Testis (tissue), 2 donors: ENCODE results near the gene MAML3.

Experiments
- POLR2A ChIP-seq: fragments of 450-650 bp; IDR thresholded peaks from one replicate; pipeline ENCODE4 v1.6.1; 2017; ENCODE audit warnings: antibody characterized with exemption, mild to moderate bottlenecking, moderate library complexity
- TF ChIP-seq, protein P1 (sequence below), 3 experiments: fragments of 450-650 bp in 2 of 3; fragments of 200-600 bp in 1 of 3; sonication (generic) in 1 of 3; IDR thresholded peaks; one replicate each; pipeline ENCODE4 v1.5.1; 2016 to 2019; ENCODE audit warnings: antibody characterized with exemption in 3 of 3, mild to moderate bottlenecking in 2 of 3, moderate library complexity in 1 of 3

DNA sequence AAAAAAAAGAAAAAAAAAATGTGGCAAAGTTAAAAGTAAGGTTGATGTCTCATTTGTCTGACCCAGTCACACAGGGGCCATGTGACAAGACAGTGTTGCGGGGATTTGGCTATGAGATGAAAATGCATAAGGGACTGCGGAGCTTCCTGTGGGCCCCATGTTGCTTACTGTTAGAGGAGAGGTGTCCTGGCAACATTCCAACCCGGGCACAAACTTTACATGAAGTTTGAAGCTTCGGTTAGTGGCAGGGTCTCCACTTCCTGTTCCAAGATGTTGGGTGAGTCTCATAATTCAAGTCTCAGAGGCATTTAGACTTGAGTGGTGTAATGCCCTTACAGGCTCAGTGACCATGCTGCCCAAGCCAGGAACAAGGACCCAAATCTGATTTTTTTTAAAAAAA lies 111.3 kb downstream of the MAML3 start:
- TF ChIP-seq, protein P1, sequence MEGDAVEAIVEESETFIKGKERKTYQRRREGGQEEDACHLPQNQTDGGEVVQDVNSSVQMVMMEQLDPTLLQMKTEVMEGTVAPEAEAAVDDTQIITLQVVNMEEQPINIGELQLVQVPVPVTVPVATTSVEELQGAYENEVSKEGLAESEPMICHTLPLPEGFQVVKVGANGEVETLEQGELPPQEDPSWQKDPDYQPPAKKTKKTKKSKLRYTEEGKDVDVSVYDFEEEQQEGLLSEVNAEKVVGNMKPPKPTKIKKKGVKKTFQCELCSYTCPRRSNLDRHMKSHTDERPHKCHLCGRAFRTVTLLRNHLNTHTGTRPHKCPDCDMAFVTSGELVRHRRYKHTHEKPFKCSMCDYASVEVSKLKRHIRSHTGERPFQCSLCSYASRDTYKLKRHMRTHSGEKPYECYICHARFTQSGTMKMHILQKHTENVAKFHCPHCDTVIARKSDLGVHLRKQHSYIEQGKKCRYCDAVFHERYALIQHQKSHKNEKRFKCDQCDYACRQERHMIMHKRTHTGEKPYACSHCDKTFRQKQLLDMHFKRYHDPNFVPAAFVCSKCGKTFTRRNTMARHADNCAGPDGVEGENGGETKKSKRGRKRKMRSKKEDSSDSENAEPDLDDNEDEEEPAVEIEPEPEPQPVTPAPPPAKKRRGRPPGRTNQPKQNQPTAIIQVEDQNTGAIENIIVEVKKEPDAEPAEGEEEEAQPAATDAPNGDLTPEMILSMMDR (IDR thresholded peaks at IDR 0.05), result no peak
- TF ChIP-seq POLR2A, result no peak
